ENCODE measurements around the gene ALPK1. TPM values are rescaled to one million over a fixed set of nuclear protein-coding genes. Genes with fewer than 3 reads are reported as not detected.

Gene ALPK1
- total RNA-seq, 4 donors from 2014 or later = 16.5 to 38.1 (median 31.5) TPM

GRCh38 chr4:112449708-112450107 lies 152.5 kb downstream of the ALPK1 start:
- Histone ChIP-seq H3K36me3 (peaks cover 0 to 27% (median 0%) of the 10 kb centered on the region in 3 donors), H3K27ac (no peak overlapping the region), H3K9me3 (peaks cover 0 to 17% (median 6%) of the 10 kb centered on the region in 4 donors), H3K4me1 (no peaks in the 10 kb centered on the region), H3K27me3 (no peaks in the 10 kb centered on the region), H3K4me3 (no peak overlapping the region)
- no peak for DNase-seq (ENCODE audit: low spot score in 2 of 2)
- TF ChIP-seq, protein P1, sequence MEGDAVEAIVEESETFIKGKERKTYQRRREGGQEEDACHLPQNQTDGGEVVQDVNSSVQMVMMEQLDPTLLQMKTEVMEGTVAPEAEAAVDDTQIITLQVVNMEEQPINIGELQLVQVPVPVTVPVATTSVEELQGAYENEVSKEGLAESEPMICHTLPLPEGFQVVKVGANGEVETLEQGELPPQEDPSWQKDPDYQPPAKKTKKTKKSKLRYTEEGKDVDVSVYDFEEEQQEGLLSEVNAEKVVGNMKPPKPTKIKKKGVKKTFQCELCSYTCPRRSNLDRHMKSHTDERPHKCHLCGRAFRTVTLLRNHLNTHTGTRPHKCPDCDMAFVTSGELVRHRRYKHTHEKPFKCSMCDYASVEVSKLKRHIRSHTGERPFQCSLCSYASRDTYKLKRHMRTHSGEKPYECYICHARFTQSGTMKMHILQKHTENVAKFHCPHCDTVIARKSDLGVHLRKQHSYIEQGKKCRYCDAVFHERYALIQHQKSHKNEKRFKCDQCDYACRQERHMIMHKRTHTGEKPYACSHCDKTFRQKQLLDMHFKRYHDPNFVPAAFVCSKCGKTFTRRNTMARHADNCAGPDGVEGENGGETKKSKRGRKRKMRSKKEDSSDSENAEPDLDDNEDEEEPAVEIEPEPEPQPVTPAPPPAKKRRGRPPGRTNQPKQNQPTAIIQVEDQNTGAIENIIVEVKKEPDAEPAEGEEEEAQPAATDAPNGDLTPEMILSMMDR (IDR thresholded peaks at IDR 0.05) = no peak
- TF ChIP-seq POLR2A (IDR thresholded peaks at IDR 0.05) (no peak), EP300 (IDR thresholded peaks at IDR 0.05) (no peak)
- 83% methylated on average over 3 of the region's 3 CpGs for WGBS, 2 donors

DNA sequence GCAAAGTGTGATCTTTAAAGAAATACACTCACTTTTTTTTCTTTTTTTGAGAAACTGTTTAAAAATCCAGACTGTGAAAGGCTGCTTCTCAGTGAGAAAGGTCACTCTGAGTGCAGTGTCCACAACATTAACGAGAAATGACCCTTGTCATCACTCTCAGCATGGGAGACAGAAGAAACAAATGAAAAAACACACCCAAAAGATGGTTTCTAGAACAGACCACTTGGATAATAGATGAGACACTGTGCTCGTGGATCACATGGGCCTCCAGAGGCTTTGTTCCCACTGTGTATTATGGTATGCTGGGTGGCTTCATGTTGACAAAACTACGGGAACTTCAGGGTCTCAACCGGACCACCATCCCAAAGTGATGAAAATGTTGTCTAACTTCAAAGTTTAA lies 153.9 kb downstream of the ALPK1 start:
- no peak overlapping the region for H3K4me3 ChIP-seq
- H3K36me3 ChIP-seq = peaks cover 0 to 14% (median 0%) of the 10 kb centered on the region in 3 donors
- 53 to 61% methylated on average over 4 of the region's 4 CpGs for WGBS, 2 donors
- no peaks in the 10 kb centered on the region for H3K27me3 ChIP-seq
- peaks cover 0 to 15% (median 0%) of the 10 kb centered on the region in 4 donors for H3K9me3 ChIP-seq
- H3K4me1 ChIP-seq = no peaks in the 10 kb centered on the region
- DNase-seq (ENCODE audit: low spot score in 2 of 2) = no peak
- TF ChIP-seq POLR2A (IDR thresholded peaks at IDR 0.05) (no peak), EP300 (IDR thresholded peaks at IDR 0.05) (no peak)
- TF ChIP-seq, protein P1 (IDR thresholded peaks at IDR 0.05) = no peak
- H3K27ac ChIP-seq = no peak overlapping the region

DNA sequence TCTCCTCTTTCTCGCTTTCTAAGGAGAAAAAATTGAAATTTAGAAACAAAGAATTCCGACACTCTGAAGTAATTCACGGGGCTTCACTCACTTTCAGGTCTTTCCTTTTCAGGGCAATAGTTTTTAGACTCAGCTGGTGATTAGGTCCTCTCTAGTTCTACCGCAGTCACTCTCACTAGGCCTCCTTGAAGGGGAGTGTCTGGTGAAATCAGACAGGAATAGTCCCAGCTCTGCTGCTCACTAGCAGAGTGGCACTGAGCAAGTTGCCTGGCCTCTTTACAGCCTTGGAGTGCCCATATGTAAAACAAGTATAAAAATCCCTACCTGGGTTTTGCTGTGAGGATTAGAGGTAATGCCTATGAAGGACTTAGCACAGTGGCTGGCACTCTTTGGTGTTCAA lies 154.7 kb downstream of the ALPK1 start:
- Histone ChIP-seq H3K27me3 (no peaks in the 10 kb centered on the region), H3K4me3 (no peak overlapping the region), H3K9me3 (peaks cover 0 to 16% (median 0%) of the 10 kb centered on the region in 4 donors), H3K36me3 (peaks cover 0 to 7% (median 0%) of the 10 kb centered on the region in 3 donors), H3K27ac (no peak overlapping the region), H3K4me1 (no peaks in the 10 kb centered on the region)
- DNase-seq (ENCODE audit: low spot score in 2 of 2) = no peak
- no peak for TF ChIP-seq POLR2A (IDR thresholded peaks at IDR 0.05)
- TF ChIP-seq EP300 (IDR thresholded peaks at IDR 0.05) = no peak
- TF ChIP-seq, protein P1 (IDR thresholded peaks at IDR 0.05) = no peak
- 64 to 66% methylated on average over 4 of the region's 4 CpGs for WGBS, 2 donors

GRCh38 chr4:112453321-112453720 lies 156.2 kb downstream of the ALPK1 start:
- no peak for DNase-seq (ENCODE audit: low spot score in 2 of 2)
- TF ChIP-seq EP300 (IDR thresholded peaks at IDR 0.05) (no peak), POLR2A (IDR thresholded peaks at IDR 0.05) (no peak)
- TF ChIP-seq, protein P1 (IDR thresholded peaks at IDR 0.05) = no peak
- no peaks in the 10 kb centered on the region for H3K36me3 ChIP-seq
- H3K27ac ChIP-seq = no peak overlapping the region
- 48 to 55% methylated on average over 2 of the region's 2 CpGs for WGBS, 2 donors
- H3K4me3 ChIP-seq = no peak overlapping the region
- H3K9me3 ChIP-seq = peaks cover 0 to 31% (median 0%) of the 10 kb centered on the region in 4 donors
- no peaks in the 10 kb centered on the region for H3K4me1 ChIP-seq
- no peaks in the 10 kb centered on the region for H3K27me3 ChIP-seq

DNA sequence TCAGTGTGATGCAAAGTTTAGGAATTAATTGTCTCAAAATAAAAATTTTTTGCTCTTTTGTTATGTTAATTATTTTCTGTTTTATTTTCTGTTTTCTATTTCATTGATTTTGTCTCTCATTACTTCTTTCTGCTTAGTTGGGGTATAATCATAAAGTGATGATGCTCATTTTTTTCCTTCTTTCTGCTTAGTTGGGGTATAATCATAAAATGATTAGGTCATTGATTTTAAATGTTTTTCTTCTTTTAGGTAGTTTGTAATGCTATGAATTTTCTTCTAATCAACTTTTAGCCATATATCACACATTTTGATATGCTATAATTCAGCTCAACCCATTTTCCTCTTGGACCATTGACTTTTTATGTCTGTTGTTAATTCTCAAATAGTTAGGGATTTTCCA lies 175.1 kb downstream of the ALPK1 start:
- no peak overlapping the region for H3K27ac ChIP-seq
- H3K27me3 ChIP-seq = no peaks in the 10 kb centered on the region
- no peaks in the 10 kb centered on the region for H3K36me3 ChIP-seq
- DNase-seq (ENCODE audit: low spot score in 2 of 2) = no peak
- H3K4me1 ChIP-seq = no peaks in the 10 kb centered on the region
- H3K9me3 ChIP-seq = no peaks in the 10 kb centered on the region
- no peak overlapping the region for H3K4me3 ChIP-seq
- TF ChIP-seq, protein P1 (IDR thresholded peaks at IDR 0.05) = no peak
- TF ChIP-seq POLR2A (IDR thresholded peaks at IDR 0.05) = no peak
- no peak for TF ChIP-seq EP300 (IDR thresholded peaks at IDR 0.05)

Data from tibial nerve (tissue), 4 donors.